HepG2 (cell line): ENCODE measurements around the gene MEPCE. TPM values are rescaled to one million over a fixed set of nuclear protein-coding genes. Genes with fewer than 3 reads are reported as not detected.
A peak's percentile ranks its signal among the peaks of the same experiment; 100 is the strongest.

Experiments
- AHR ChIP-seq: IDR thresholded peaks from 2 replicates; pipeline ENCODE4 v1.6.1; 2018; ENCODE audit warnings: missing genetic modification reagents, missing compliant biosample characterization
- ATF3 ChIP-seq: sonication (generic); formaldehyde crosslinking; IDR thresholded peaks from 2 replicates; pipeline ENCODE4 v1.4.0; 2020; ENCODE audit warnings: missing genetic modification reagents
- EEA1 ChIP-seq: sonication (generic); formaldehyde crosslinking; IDR thresholded peaks from 2 replicates; pipeline ENCODE4 v1.5.1; 2020; ENCODE audit warnings: mild to moderate bottlenecking, missing genetic modification reagents, borderline replicate concordance
- ERF ChIP-seq: IDR thresholded peaks from 2 replicates; pipeline ENCODE4 v1.6.1; 2018; ENCODE audit warnings: missing biosample characterization, missing genetic modification reagents
- MTA1 ChIP-seq: sonication (generic); formaldehyde crosslinking; IDR thresholded peaks from 2 replicates; pipeline ENCODE4 v1.4.0; 2020; ENCODE audit warnings: missing genetic modification reagents, mild to moderate bottlenecking, borderline replicate concordance
- RAD51 ChIP-seq: fragments of 450-650 bp; IDR thresholded peaks from 2 replicates; pipeline ENCODE4 v1.6.1; 2016; ENCODE audit warnings: borderline replicate concordance
- RFXAP ChIP-seq: sonication (generic); formaldehyde crosslinking; IDR thresholded peaks from 2 replicates; pipeline ENCODE4 v1.4.0; 2020; ENCODE audit warnings: missing genetic modification reagents, borderline replicate concordance
- SIN3A ChIP-seq: IDR thresholded peaks from 2 replicates; pipeline ENCODE4 v1.6.1; 2011; ENCODE audit warnings: low read depth, mild to moderate bottlenecking, control low read depth, low read length, borderline replicate concordance
- TEAD3 ChIP-seq: optimal IDR thresholded peaks from 2 replicates; pipeline ENCODE3; 2016; ENCODE audit warnings: borderline replicate concordance
- XBP1 ChIP-seq: sonication (generic); formaldehyde crosslinking; IDR thresholded peaks from 2 replicates; pipeline ENCODE4 v1.5.0; 2020; ENCODE audit warnings: missing genetic modification reagents
- ZBED4 ChIP-seq: sonication (generic); formaldehyde crosslinking; IDR thresholded peaks from 2 replicates; pipeline ENCODE4 v1.4.0; 2020; ENCODE audit warnings: missing genetic modification reagents, borderline replicate concordance
- ZNF414 ChIP-seq: sonication (generic); formaldehyde crosslinking; IDR thresholded peaks from 2 replicates; pipeline ENCODE4 v1.5.0; 2020; ENCODE audit warnings: missing genetic modification reagents
- ZNF496 ChIP-seq: sonication (generic); formaldehyde crosslinking; IDR thresholded peaks from 2 replicates; pipeline ENCODE4 v1.8.1; 2023; ENCODE audit warnings: mild to moderate bottlenecking, moderate library complexity, missing genetic modification reagents; ENCODE audit not compliant: insufficient replicate concordance
- ZNF510 ChIP-seq: sonication (generic); formaldehyde crosslinking; IDR thresholded peaks from 2 replicates; pipeline ENCODE4 v1.4.0; 2020; ENCODE audit warnings: low read depth, mild to moderate bottlenecking, missing genetic modification reagents
- ZNF549 ChIP-seq: sonication (generic); formaldehyde crosslinking; IDR thresholded peaks from 2 replicates; pipeline ENCODE4 v1.5.0; 2020; ENCODE audit warnings: missing genetic modification reagents
- ZNF574 ChIP-seq: sonication (generic); formaldehyde crosslinking; IDR thresholded peaks from 2 replicates; pipeline ENCODE4 v1.4.0; 2020; ENCODE audit warnings: missing genetic modification reagents
- ZNF597 ChIP-seq: sonication (generic); formaldehyde crosslinking; IDR thresholded peaks from 2 replicates; pipeline ENCODE4 v1.5.0; 2020; ENCODE audit warnings: missing genetic modification reagents
- ZNF639 ChIP-seq: conservative IDR thresholded peaks from 2 replicates; pipeline ENCODE4 v1.6.1; 2018; ENCODE audit warnings: missing genetic modification reagents
- ZNF644 ChIP-seq: IDR thresholded peaks from 2 replicates; pipeline ENCODE4 v1.6.1; 2016; ENCODE audit warnings: low read depth
- polyA plus RNA-seq, 8 experiments: library from polyadenylated mRNA; depleted of rRNA in 3 of 8; stranded (reverse) in 7 of 8; unstranded in 1 of 8; fragments of >200 nt; fragmentation: Illumina TruSeq in 4 of 8; extraction: Trizol in 4 of 8; gene quantifications; 2 replicates each; pipeline versions ENCODE4 v1.2.1 to v1.2.3, GENCODE V29; 2011 to 2016; ENCODE audit warnings: low read depth in 4 of 8, missing spikeins in 1 of 8, mixed read lengths in 1 of 8; ENCODE audit not compliant: insufficient read depth in 1 of 8
- total RNA-seq, 5 experiments: library from RNA; depleted of rRNA; stranded (reverse); fragments of >200 nt; fragmentation: Illumina TruSeq; extraction: Trizol; gene quantifications; 2 replicates each; pipeline ENCODE4 v1.2.3, GENCODE V29; 2016; ENCODE audit warnings: low read depth in 1 of 5

MEPCE gene
- total and polyA plus RNA-seq, 2 of the 13 experiments (the other 11 are each of a cell fraction or from before 2014, with no cell fraction given) = 12.3 to 26.0 TPM

- peak; percentile 19; the same call in 1 of the 2 replicates for TF ChIP-seq MTA1 (CRISPR knock-in tag)
- no peak for TF ChIP-seq ZNF496 (CRISPR knock-in tag)
- TF ChIP-seq ZNF639 (CRISPR knock-in tag) = peak; percentile 86; the same call in 1 of the 2 replicates
- TF ChIP-seq ZNF644 (CRISPR knock-in tag) = no peak
- peak; percentile 68; the same call in 1 of the 2 replicates for TF ChIP-seq RFXAP (CRISPR knock-in tag)
- peak; percentile 41 for TF ChIP-seq ZBED4
- 0 out of 2 replicates have a peak, but pooled peaks have one; percentile 15 for TF ChIP-seq ZNF549
- peak; percentile 26 for TF ChIP-seq ZNF510
- peak; percentile 28; the same call in 1 of the 2 replicates for TF ChIP-seq ATF3 (CRISPR knock-in tag)
- TF ChIP-seq EEA1 (CRISPR knock-in tag) = peak; percentile 88
- TF ChIP-seq ZNF414 (CRISPR knock-in tag) = peak; percentile 16; the same call in 1 of the 2 replicates
- no peak for TF ChIP-seq RAD51
- peak; percentile 10 for TF ChIP-seq ZNF574
- peak; percentile 76; the same call in 1 of the 2 replicates for TF ChIP-seq SIN3A
- TF ChIP-seq TEAD3 = peak; percentile 4
- TF ChIP-seq XBP1 = peak; percentile 80; the same call in 1 of the 2 replicates
- peak; percentile 25; the same call in 1 of the 2 replicates for TF ChIP-seq ERF (CRISPR knock-in tag)
- peak; percentile 87; the same call in 1 of the 2 replicates for TF ChIP-seq ZNF597 (CRISPR knock-in tag)
- no peak for TF ChIP-seq AHR (CRISPR knock-in tag)
Observed at GRCh38 chr7:100428199-100428966, 1.2 kb upstream of the MEPCE start, which contains the start of gene ZCWPW1 (continued).
